Adipocyte (in vitro differentiated cells): ENCODE measurements around the gene E2F1.

Experiments used
- DNase-seq: peaks from one replicate; pipeline ENCODE4 v3.0.0-alpha.2; 2015; ENCODE audit warnings: low read depth
- H3K27me3 ChIP-seq: replicated peaks from 2 replicates; pipeline ENCODE4 v1.7.0; 2013; ENCODE audit warnings: mild to moderate bottlenecking, low read length, moderate library complexity; ENCODE audit not compliant: control insufficient read depth, insufficient read depth
- H3K36me3 ChIP-seq: 2 replicates; pipeline ENCODE4 v1.7.0; 2013; ENCODE audit warnings: low read length, mild to moderate bottlenecking, moderate library complexity; ENCODE audit not compliant: control insufficient read depth, insufficient read depth, severe bottlenecking
- H3K4me1 ChIP-seq: 2 replicates; pipeline ENCODE4 v1.7.0; 2013; ENCODE audit warnings: mild to moderate bottlenecking, low read length, moderate library complexity; ENCODE audit not compliant: control insufficient read depth, insufficient read depth
- H3K4me3 ChIP-seq: 2 replicates; pipeline ENCODE4 v1.7.0; 2013; ENCODE audit warnings: mild to moderate bottlenecking, low read length, moderate library complexity
- H3K9ac ChIP-seq: 2 replicates; pipeline ENCODE4 v1.7.0; 2013; ENCODE audit warnings: mild to moderate bottlenecking, low read length, moderate library complexity
- H3K9me3 ChIP-seq: 2 replicates; pipeline ENCODE4 v1.7.0; 2013; ENCODE audit warnings: mild to moderate bottlenecking, low read length, moderate library complexity; ENCODE audit not compliant: control insufficient read depth

The E2F1 gene

DNA sequence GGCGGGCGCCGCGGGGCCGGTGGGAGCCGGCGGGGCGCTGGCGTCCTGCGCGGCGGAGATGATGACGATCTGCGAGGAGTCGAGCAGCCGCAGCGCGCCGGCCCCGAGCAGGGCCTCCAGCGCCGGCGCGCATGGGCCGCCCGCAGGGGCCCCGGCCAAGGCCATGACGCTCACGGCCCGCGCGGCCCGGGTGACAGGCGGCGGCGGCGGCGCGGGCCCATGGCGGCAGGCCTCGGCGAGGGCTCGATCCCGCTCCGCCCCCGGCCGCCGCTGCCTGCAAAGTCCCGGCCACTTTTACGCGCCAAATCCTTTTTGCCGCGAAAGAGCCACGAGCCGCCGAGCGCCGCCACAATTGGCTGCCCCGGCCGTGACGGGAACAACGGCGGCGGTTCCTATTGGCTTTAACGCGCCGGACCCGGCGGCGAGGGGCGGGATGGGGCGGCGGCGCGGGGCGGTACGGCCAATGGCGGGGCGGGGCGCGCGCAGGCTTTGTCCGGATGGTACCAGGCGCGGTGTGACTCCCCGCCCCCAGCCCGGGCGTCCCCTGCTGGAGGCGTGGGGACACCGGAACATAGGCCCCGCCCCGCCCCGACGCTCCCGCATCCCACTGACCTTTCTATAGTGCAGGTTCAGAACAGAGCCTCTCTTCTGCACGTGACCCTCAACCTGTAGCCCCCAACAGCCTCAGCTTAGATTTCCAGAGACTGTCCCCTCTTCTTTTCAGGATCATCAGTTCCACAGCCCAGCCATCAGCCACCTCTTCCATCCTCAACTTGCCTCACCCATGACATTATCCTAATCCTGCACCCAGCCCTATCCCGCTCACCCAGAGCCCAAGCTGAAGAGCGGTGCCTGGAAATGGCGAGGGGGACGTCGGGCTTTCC, at the start of gene E2F1:
E2F1 (minus strand) TSS at position 286 of the 884 bp plus-strand sequence; CDS start at position 165, 121 bp downstream.
- peak within 1 kb of the TSS; percentile 76 for H3K9ac ChIP-seq
- no peaks in the 10 kb centered on the region for H3K27me3 ChIP-seq
- H3K9me3 ChIP-seq: no peaks in the 10 kb centered on the region
- DNase-seq: peak; percentile 99
- no peaks in the 10 kb centered on the region for H3K36me3 ChIP-seq
- peak within 1 kb of the TSS; percentile 78 for H3K4me3 ChIP-seq
- H3K4me1 ChIP-seq: peaks cover 43% of the 10 kb centered on the region

DNA sequence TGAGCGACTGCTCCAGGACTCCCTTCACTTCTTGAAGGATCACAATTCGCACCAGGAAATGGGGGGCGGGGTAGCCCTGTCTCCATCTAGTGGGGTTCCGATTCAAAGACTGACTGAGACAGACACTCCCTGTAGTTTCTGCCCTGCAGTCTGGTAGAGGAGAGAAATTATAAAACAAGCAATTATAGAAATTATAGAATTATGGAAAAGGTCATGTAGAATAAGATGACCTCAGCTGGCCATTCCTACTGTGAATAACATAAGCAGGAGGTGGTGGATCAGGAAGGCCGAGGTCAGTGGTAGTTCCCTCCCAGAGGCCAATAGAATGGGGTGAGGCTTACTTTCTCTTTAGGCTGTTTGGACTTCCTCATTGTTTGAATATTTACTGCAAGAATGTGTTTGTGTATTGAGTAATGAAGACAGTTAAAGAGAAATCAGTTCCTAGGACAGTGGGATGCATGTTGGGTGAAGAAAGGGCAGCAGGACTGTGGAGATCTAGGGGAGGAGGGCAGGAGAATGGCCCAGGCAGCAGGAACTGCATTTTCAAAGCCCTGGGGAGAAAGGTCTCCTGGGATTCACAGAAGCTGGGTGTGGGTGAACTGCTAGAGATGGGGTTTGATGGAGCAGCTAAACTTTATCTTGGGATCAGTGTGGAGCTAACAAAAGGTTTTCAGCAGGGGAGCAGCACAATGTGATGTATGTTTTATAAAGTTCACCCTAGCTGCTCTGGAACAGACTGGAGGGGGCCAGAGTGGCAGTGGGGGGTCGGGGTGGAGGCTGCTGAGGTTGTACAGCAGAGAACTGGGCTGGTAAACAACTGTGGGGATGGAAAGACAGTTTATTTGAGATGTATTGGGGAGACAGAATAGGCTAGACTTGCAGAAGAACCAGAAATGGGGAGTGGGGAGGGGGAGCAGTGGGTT, 47.7 kb upstream of the E2F1 start:
- Histone ChIP-seq H3K27me3 (no peaks in the 10 kb centered on the region), H3K9me3 (peaks cover 15% of the 10 kb centered on the region), H3K4me1 (peaks cover 31% of the 10 kb centered on the region), H3K4me3 (peak overlapping the region; percentile 53), H3K9ac (peak overlapping the region; percentile 82), H3K36me3 (no peaks in the 10 kb centered on the region)
- DNase-seq: peak; percentile 83

DNA sequence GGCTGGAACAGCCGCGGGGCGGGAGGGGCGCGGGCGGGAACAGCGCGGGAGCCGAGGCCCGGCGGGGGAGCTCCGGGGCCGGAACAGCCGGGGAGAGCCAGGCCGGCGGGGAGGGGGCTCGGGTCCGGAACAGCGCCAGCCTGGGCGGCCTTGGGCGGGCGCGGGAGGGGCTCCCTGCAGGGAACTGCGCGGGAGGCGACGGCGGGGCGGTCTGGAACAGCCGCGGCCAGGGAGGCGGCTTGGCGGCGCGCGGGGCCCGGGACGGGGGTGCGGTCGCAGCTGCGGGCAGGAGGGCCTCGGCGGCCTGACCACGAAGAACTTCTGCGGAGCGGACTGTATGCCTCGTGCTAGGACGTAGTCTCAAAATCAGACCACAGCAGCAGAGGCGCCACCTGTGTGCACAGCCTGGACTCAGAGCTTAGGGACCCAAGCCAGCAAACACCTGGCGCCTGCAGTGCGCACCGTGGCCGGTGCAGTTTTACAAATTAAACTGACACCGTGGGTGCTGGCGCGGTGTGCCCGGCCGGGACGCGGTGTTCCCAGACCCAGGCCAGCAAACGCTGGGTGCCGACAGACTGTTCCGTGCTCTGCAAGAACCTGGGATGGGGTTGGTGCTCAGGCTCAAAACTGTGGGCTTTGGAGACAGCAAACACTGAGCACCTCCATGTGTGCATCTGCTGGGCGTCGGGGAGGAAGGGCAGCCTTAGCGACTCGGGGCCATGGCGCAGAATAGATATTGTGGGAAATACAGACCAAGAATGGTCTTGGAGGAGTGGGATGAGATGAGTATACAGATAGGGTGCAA, 46.2 kb upstream of the E2F1 start:
- H3K27me3 ChIP-seq: no peaks in the 10 kb centered on the region
- peak; percentile 94 for DNase-seq
- H3K4me1 ChIP-seq: peaks cover 31% of the 10 kb centered on the region
- H3K9ac ChIP-seq: peak overlapping the region; percentile 87
- peaks cover 10% of the 10 kb centered on the region for H3K9me3 ChIP-seq
- H3K4me3 ChIP-seq: peak overlapping the region; percentile 79
- H3K36me3 ChIP-seq: no peaks in the 10 kb centered on the region

DNA sequence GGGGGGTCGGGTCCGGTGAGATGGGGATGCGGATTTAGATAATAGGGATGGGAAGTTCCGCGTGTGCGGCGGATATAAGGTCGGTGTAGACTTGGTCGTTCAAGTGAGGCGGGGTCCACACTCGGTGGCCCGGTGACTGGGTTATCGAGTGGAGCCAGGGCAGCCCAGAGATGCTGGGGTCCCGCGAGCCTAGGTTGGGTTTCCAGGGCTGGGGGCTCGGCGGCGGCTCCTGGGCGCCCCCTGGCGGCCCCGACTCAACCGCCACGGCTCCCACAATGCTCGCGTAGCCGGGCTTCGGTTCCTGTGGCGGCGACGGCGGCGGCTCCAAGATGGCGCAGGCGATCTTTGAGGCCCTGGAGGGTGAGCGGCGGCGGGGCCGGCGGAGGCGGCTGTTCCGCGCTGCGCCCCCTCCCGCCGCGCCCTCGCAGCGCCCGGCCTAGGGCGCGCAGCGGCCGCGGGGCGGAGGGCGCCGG, 45.5 kb upstream of the E2F1 start, which contains the start of gene ZNF341:
ZNF341 (plus strand) TSS at position 304 of the 473 bp plus-strand sequence; CDS start at position 330, 26 bp downstream.
- H3K4me1 ChIP-seq: peaks cover 31% of the 10 kb centered on the region
- H3K36me3 ChIP-seq: no peaks in the 10 kb centered on the region
- no peaks in the 10 kb centered on the region for H3K27me3 ChIP-seq
- H3K4me3 ChIP-seq: peak within 1 kb of the TSS; percentile 84
- H3K9me3 ChIP-seq: peaks cover 6% of the 10 kb centered on the region
- peak within 1 kb of the TSS; percentile 87 for H3K9ac ChIP-seq
- no peak for DNase-seq

DNA sequence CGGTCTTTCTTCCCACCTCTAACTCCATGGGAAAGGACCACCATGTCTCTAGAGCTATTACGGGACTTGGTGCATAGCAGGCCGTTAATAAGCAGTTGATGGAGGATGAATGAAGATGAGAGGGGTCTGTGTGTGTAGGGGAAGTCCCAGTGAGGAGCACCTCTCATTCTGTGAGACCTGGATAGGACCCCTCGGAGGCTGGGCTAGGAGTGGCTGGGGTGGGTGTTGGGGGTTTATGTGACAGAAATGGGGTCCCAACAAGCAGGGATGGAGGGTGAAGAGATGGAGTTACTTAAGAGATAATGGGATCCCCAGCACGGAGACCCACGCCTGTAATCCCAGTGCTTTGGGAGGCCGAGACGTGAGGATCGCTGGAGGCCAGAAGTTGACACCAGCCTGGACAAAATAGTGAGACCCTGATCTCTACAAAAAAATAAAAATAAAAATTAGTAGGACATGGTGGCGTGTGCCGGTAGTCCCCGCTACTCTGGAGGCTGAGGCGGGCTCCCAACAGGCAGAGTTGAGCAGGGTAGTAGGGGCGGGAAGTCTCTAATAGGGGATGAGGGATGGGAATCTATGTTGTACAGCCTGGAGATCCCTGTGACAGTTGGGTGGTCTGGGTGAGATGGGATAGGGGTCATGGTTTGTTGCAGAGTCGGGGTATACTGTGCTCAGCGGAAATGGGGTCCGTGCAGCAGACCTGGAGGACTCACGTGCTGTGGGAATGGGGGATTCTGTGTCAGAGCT, 44.9 kb upstream of the E2F1 start:
- no peaks in the 10 kb centered on the region for H3K36me3 ChIP-seq
- peaks cover under 1% of the 10 kb centered on the region for H3K9me3 ChIP-seq
- no peaks in the 10 kb centered on the region for H3K27me3 ChIP-seq
- DNase-seq: no peak
- peaks cover 31% of the 10 kb centered on the region for H3K4me1 ChIP-seq
- peak overlapping the region; percentile 87 for H3K9ac ChIP-seq
- peak overlapping the region; percentile 84 for H3K4me3 ChIP-seq

DNA sequence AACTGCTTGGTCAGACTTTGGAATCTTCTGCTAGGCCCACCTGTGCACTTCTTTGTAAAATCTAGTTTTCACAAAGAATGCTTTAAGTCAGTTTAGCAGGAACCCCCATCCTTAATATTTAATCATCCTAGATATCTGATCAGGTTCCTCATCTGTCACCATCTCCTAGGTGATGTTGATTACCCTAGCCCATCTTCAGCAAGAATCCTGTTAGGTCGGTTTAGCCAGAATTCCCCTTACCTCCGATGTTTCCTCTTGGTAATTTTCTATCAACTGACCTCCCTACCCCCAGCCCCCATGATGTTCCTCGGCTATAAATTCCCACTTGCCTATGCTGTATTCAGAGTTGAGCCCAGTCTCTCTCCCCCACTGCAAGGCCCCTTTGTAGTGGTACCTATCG, 42.9 kb upstream of the E2F1 start:
- Histone ChIP-seq H3K27me3 (no peaks in the 10 kb centered on the region), H3K4me3 (no peak overlapping the region), H3K36me3 (no peaks in the 10 kb centered on the region), H3K9me3 (no peaks in the 10 kb centered on the region), H3K4me1 (peaks cover 28% of the 10 kb centered on the region), H3K9ac (no peak overlapping the region)
- DNase-seq: no peak

DNA sequence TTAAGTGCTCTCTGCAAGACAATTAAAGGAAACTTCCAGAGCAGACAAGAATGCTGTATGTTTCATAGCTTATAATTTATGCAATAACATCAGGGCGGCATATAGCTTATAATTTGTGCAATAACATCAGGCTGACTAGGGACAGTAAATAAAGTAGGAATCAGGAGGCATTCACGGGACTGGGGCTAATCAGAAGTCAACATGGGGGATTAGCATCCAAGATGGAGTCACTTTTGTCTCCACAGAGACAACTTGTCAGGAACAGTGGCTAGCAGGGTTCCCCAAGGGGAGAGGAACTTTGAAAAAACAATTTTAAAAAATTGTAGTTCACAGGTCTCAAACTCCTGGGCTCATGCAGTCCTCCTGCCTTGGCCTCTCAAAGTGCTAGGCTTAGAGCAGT, 42.3 kb upstream of the E2F1 start:
- H3K4me3 ChIP-seq: no peak overlapping the region
- H3K4me1 ChIP-seq: peaks cover 23% of the 10 kb centered on the region
- H3K9me3 ChIP-seq: no peaks in the 10 kb centered on the region
- no peak overlapping the region for H3K9ac ChIP-seq
- no peaks in the 10 kb centered on the region for H3K27me3 ChIP-seq
- no peak for DNase-seq
- H3K36me3 ChIP-seq: no peaks in the 10 kb centered on the region

DNA sequence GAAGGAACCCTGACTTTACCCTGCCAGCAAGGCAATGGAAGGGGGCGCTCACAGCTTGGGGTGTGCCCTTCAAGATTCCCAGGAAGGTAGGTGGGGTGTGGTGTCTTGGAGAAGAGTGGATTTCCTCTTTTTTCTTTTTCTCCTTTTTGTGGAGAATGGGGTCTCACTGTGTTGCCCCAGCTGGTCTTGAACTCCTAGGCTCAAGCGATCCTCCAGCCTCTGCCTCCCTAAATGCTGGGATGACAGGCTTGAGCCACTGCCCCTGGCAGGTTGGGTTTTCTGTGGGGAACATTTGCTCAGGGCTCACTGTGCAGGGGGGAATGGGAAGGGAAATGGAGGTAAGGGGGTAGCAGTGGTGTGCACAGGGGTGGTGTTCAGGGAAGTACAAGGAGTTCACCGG, 41.6 kb upstream of the E2F1 start:
- no peak overlapping the region for H3K4me3 ChIP-seq
- H3K27me3 ChIP-seq: no peaks in the 10 kb centered on the region
- H3K9ac ChIP-seq: no peak overlapping the region
- H3K9me3 ChIP-seq: no peaks in the 10 kb centered on the region
- H3K4me1 ChIP-seq: peaks cover 17% of the 10 kb centered on the region
- DNase-seq: no peak
- no peaks in the 10 kb centered on the region for H3K36me3 ChIP-seq

GRCh38 chr20:33727115-33727479, 40.9 kb upstream of the E2F1 start:
- Histone ChIP-seq H3K4me1 (peaks cover 11% of the 10 kb centered on the region), H3K36me3 (no peaks in the 10 kb centered on the region), H3K9ac (no peak overlapping the region), H3K9me3 (no peaks in the 10 kb centered on the region), H3K27me3 (no peaks in the 10 kb centered on the region), H3K4me3 (no peak overlapping the region)
- DNase-seq: no peak

- H3K27me3 ChIP-seq: no peaks in the 10 kb centered on the region
- H3K9me3 ChIP-seq: no peaks in the 10 kb centered on the region
Measured at GRCh38 chr20:33725607-33726264, 39.6 kb upstream of the E2F1 start.

More at GRCh38 chr20:33725607-33726264, 39.6 kb upstream of the E2F1 start:
- DNase-seq: no peak
- H3K9ac ChIP-seq: no peak overlapping the region
- H3K36me3 ChIP-seq: no peaks in the 10 kb centered on the region
- no peak overlapping the region for H3K4me3 ChIP-seq
- H3K4me1 ChIP-seq: peaks cover 6% of the 10 kb centered on the region
